Naive thymus-derived CD4-positive, alpha-beta T cell (primary cell): ENCODE results near the gene ENHO. TPM values are rescaled to one million over a fixed set of nuclear protein-coding genes. Genes with fewer than 3 reads are reported as not detected.

Experiments
- ATAC-seq: fragments of 150-1000 bp; cut with Tn5 transposase; 2 replicates; pipeline ENCODE4 v1.10.0; 2021; ENCODE audit warnings: mild to moderate bottlenecking, moderate library complexity
- CTCF ChIA-PET: fragments of 350-600 bp; sonication (Branson Sonifier 250); formaldehyde crosslinking; loops from one replicate; lab custom pipeline; 2021; ENCODE audit warnings: antibody characterized with exemption; lab: Charles Lee
- POLR2A ChIA-PET: fragments of 350-600 bp; sonication (Branson Sonifier 250); formaldehyde crosslinking; loops from one replicate; lab custom pipeline; 2021; ENCODE audit warnings: antibody characterized with exemption, inconsistent platforms; lab: Charles Lee
- DNase-seq, 9 donors: peaks; one replicate each; pipeline versions ENCODE4 v3.0.0 to v3.0.0-alpha.2; 2020 to 2022; ENCODE audit warnings: mixed read lengths in 1 of 9
- H3K27ac ChIP-seq: one replicate; pipeline ENCODE4 v1.7.0; 2013; ENCODE audit warnings: mild to moderate bottlenecking, low read depth, low read length, moderate library complexity
- H3K27me3 ChIP-seq, 2 donors: one replicate each; pipeline ENCODE4 v1.7.0; 2013; ENCODE audit warnings: low read length in 2 of 2, mild to moderate bottlenecking in 2 of 2, moderate library complexity in 2 of 2; ENCODE audit not compliant: control insufficient read depth in 2 of 2, insufficient read depth in 2 of 2
- H3K36me3 ChIP-seq, 3 experiments: 1 replicate in 2 of 3; 2 replicates in 1 of 3; pipeline ENCODE4 v1.7.0; 2013; ENCODE audit warnings: low read length in 3 of 3, mild to moderate bottlenecking in 3 of 3, moderate library complexity in 1 of 3; ENCODE audit not compliant: insufficient read depth in 3 of 3, control insufficient read depth in 2 of 3
- H3K4me1 ChIP-seq, 2 donors: one replicate each; pipeline ENCODE4 v1.7.0; 2013; ENCODE audit warnings: low read length in 2 of 2, mild to moderate bottlenecking in 2 of 2, moderate library complexity in 1 of 2; ENCODE audit not compliant: control insufficient read depth in 2 of 2, insufficient read depth in 2 of 2
- H3K4me3 ChIP-seq: 2 replicates; pipeline ENCODE4 v1.7.0; 2013; ENCODE audit warnings: mild to moderate bottlenecking, low read length
- H3K9me3 ChIP-seq, 3 experiments: 1 replicate in 2 of 3; 2 replicates in 1 of 3; pipeline ENCODE4 v1.7.0; 2013; ENCODE audit warnings: low read length in 3 of 3; ENCODE audit not compliant: control insufficient read depth in 2 of 3
- H3K27ac Mint-ChIP-seq, 9 donors: one replicate each; pipeline ENCODE4 v1.8.0; 2020 to 2022; ENCODE audit warnings: mixed read lengths in 9 of 9, mild to moderate bottlenecking in 8 of 9, moderate library complexity in 5 of 9, inconsistent platforms in 2 of 9
- H3K27me3 Mint-ChIP-seq, 5 donors: one replicate each; pipeline ENCODE4 v1.8.0; 2021 to 2022; ENCODE audit warnings: mixed read lengths in 5 of 5, mild to moderate bottlenecking in 1 of 5
- H3K36me3 Mint-ChIP-seq, 5 donors: one replicate each; pipeline ENCODE4 v1.8.0; 2020 to 2022; ENCODE audit warnings: mixed read lengths in 5 of 5, mild to moderate bottlenecking in 3 of 5, inconsistent platforms in 1 of 5
- H3K4me1 Mint-ChIP-seq, 7 donors: one replicate each; pipeline ENCODE4 v1.8.0; 2020 to 2022; ENCODE audit warnings: mixed read lengths in 7 of 7, mild to moderate bottlenecking in 3 of 7, inconsistent platforms in 1 of 7
- H3K4me3 Mint-ChIP-seq, 10 donors: one replicate each; pipeline ENCODE4 v1.8.0; 2020 to 2022; ENCODE audit warnings: mild to moderate bottlenecking in 10 of 10, mixed read lengths in 10 of 10, moderate library complexity in 6 of 10, inconsistent platforms in 2 of 10
- H3K9me3 Mint-ChIP-seq, 11 donors: one replicate each; pipeline ENCODE4 v1.8.0; 2020 to 2022; ENCODE audit warnings: mixed read lengths in 11 of 11, mild to moderate bottlenecking in 4 of 11, inconsistent platforms in 1 of 11, moderate library complexity in 1 of 11
- intact Hi-C, 2 donors: fragments of 100-400 bp; cut with micrococcal nuclease; formaldehyde crosslinking; loops; one replicate each; pipeline ENCODE4 v1.15.1; 2023
- polyA plus RNA-seq, 2 donors: library from polyadenylated mRNA; unstranded; fragments of 300-500 nt; fragmentation: Illumina TruSeq; gene quantifications; one replicate each; pipeline ENCODE4 v1.2.3, GENCODE V29; 2021
- total RNA-seq, 6 experiments: library from RNA in 5 of 6; stranded (reverse) in 5 of 6; gene quantifications; 1 replicate in 5 of 6; 2 replicates in 1 of 6; pipeline ENCODE4 v1.2.3 and lab custom pipeline; 2021 to 2026

The ENHO gene
- total and polyA plus RNA-seq, 7 experiments from 2014 or later, result 0.21 to 1.9 (median 0.56) TPM; not detected in 4

- H3K27me3 ChIP-seq, result no peaks in the 10 kb centered on the region
- Mint-ChIP-seq H3K36me3 (no peaks in the 10 kb centered on the region), H3K27me3 (no peaks in the 10 kb centered on the region), H3K4me1 (peaks cover 0 to 5% (median 0%) of the 10 kb centered on the region in 7 donors), H3K9me3 (no peaks in the 10 kb centered on the region), H3K27ac (no peak overlapping the region), H3K4me3 (no peak overlapping the region)
- intact Hi-C loops, result no loop called here
- no peaks in the 10 kb centered on the region for H3K9me3 ChIP-seq
- no peak overlapping the region for H3K4me3 ChIP-seq
- no peak overlapping the region for H3K27ac ChIP-seq
- ATAC-seq (no peak), DNase-seq (no peak)
- H3K4me1 ChIP-seq, result no peaks in the 10 kb centered on the region
- POLR2A ChIA-PET, result no interaction called here
- CTCF ChIA-PET, result interaction anchor here (0.7 kb wide), 1 partner anchor 10 kb away, joined by 4 read pairs; no protein-coding TSS in a partner anchor
- H3K36me3 ChIP-seq, result no peaks in the 10 kb centered on the region
These were observed 13.8 kb downstream of the ENHO start for GRCh38 chr9:34508951-34509350.

GRCh38 chr9:34508463-34508862 is 14.3 kb downstream of the ENHO start:
- intact Hi-C loops, result no loop called here

GRCh38 chr9:34507966-34508365 is 14.8 kb downstream of the ENHO start:
- no peak overlapping the region for H3K4me3 ChIP-seq
- Mint-ChIP-seq H3K27me3 (peaks cover 0 to 4% (median 0%) of the 10 kb centered on the region in 5 donors), H3K9me3 (no peaks in the 10 kb centered on the region), H3K27ac (no peak overlapping the region), H3K4me1 (peaks cover 0 to 5% (median 0%) of the 10 kb centered on the region in 7 donors), H3K36me3 (no peaks in the 10 kb centered on the region), H3K4me3 (no peak overlapping the region)
- no peaks in the 10 kb centered on the region for H3K4me1 ChIP-seq
- no peak for ATAC-seq
- H3K9me3 ChIP-seq, result no peaks in the 10 kb centered on the region
- intact Hi-C loops, result no loop called here
- no peaks in the 10 kb centered on the region for H3K27me3 ChIP-seq
- no peak for DNase-seq
- POLR2A ChIA-PET, result no interaction called here
- CTCF ChIA-PET, result no interaction called here
- H3K36me3 ChIP-seq, result no peaks in the 10 kb centered on the region
- no peak overlapping the region for H3K27ac ChIP-seq

More at GRCh38 chr9:34508463-34508862, 14.3 kb downstream of the ENHO start:
- Mint-ChIP-seq H3K4me1 (peaks cover 0 to 5% (median 0%) of the 10 kb centered on the region in 7 donors), H3K9me3 (no peaks in the 10 kb centered on the region), H3K27me3 (peaks cover 0 to 4% (median 0%) of the 10 kb centered on the region in 5 donors), H3K4me3 (no peak overlapping the region), H3K36me3 (no peaks in the 10 kb centered on the region), H3K27ac (no peak overlapping the region)
- Histone ChIP-seq H3K27me3 (no peaks in the 10 kb centered on the region), H3K36me3 (no peaks in the 10 kb centered on the region), H3K4me1 (no peaks in the 10 kb centered on the region), H3K4me3 (no peak overlapping the region), H3K9me3 (no peaks in the 10 kb centered on the region), H3K27ac (no peak overlapping the region)
- ChIA-PET POLR2A (no interaction called here), CTCF (no interaction called here)
- DNase-seq, result no peak
- no peak for ATAC-seq

GRCh38 chr9:34507556-34507955 is 15.2 kb downstream of the ENHO start:
- Histone ChIP-seq H3K9me3 (no peaks in the 10 kb centered on the region), H3K36me3 (no peaks in the 10 kb centered on the region), H3K27me3 (no peaks in the 10 kb centered on the region), H3K27ac (no peak overlapping the region), H3K4me1 (no peaks in the 10 kb centered on the region), H3K4me3 (no peak overlapping the region)
- H3K36me3 Mint-ChIP-seq, result no peaks in the 10 kb centered on the region
- intact Hi-C loops, result no loop called here
- H3K27me3 Mint-ChIP-seq, result peaks cover 0 to 4% (median 0%) of the 10 kb centered on the region in 5 donors
- H3K27ac Mint-ChIP-seq, result no peak overlapping the region
- DNase-seq (no peak), ATAC-seq (no peak)
- H3K9me3 Mint-ChIP-seq, result no peaks in the 10 kb centered on the region
- no peak overlapping the region for H3K4me3 Mint-ChIP-seq
- H3K4me1 Mint-ChIP-seq, result peaks cover 0 to 5% (median 0%) of the 10 kb centered on the region in 7 donors
- ChIA-PET POLR2A (no interaction called here), CTCF (no interaction called here)

- ChIA-PET POLR2A (no interaction called here), CTCF (no interaction called here)
- Histone ChIP-seq H3K27ac (no peak overlapping the region), H3K4me1 (no peaks in the 10 kb centered on the region), H3K36me3 (no peaks in the 10 kb centered on the region), H3K4me3 (no peak overlapping the region), H3K27me3 (no peaks in the 10 kb centered on the region), H3K9me3 (no peaks in the 10 kb centered on the region)
- peaks cover 0 to 3% (median 0%) of the 10 kb centered on the region in 7 donors for H3K4me1 Mint-ChIP-seq
- H3K36me3 Mint-ChIP-seq, result no peaks in the 10 kb centered on the region
- H3K27me3 Mint-ChIP-seq, result peaks cover 0 to 4% (median 0%) of the 10 kb centered on the region in 5 donors
- H3K4me3 Mint-ChIP-seq, result no peak overlapping the region
- H3K27ac Mint-ChIP-seq, result no peak overlapping the region
- DNase-seq (no peak), ATAC-seq (no peak)
- no peaks in the 10 kb centered on the region for H3K9me3 Mint-ChIP-seq
- intact Hi-C loops, result no loop called here
These were observed 16.2 kb downstream of the ENHO start for GRCh38 chr9:34506623-34507022.

- Histone ChIP-seq H3K4me3 (no peak overlapping the region), H3K9me3 (no peaks in the 10 kb centered on the region), H3K27me3 (no peaks in the 10 kb centered on the region), H3K36me3 (no peaks in the 10 kb centered on the region), H3K4me1 (no peaks in the 10 kb centered on the region), H3K27ac (no peak overlapping the region)
- ChIA-PET POLR2A (interaction anchor here (0.7 kb wide), 1 partner anchor 1955 kb away, joined by 3 read pairs; no protein-coding TSS in a partner anchor), CTCF (no interaction called here)
- Mint-ChIP-seq H3K4me3 (no peak overlapping the region), H3K27me3 (peaks cover 0 to 4% (median 0%) of the 10 kb centered on the region in 5 donors), H3K4me1 (peaks cover 0 to 1% (median 0%) of the 10 kb centered on the region in 7 donors), H3K27ac (no peak overlapping the region), H3K9me3 (no peaks in the 10 kb centered on the region), H3K36me3 (no peaks in the 10 kb centered on the region)
- DNase-seq (no peak), ATAC-seq (no peak)
- intact Hi-C loops, result no loop called here
These were observed 17.2 kb downstream of the ENHO start for GRCh38 chr9:34505370-34506120.
